Neutrophil (primary cell): Measurements from ENCODE around the gene GORAB.

ENCODE experiments used
- H3K27ac ChIP-seq: fragments of 200-600 bp; sonication (generic); 2 replicates; pipeline ENCODE4 v1.5.1; 2016; ENCODE audit warnings: mild to moderate bottlenecking, moderate library complexity
- H3K27me3 ChIP-seq: fragments of 200-600 bp; sonication (generic); 2 replicates; pipeline ENCODE4 v1.6.0; 2016; ENCODE audit warnings: mild to moderate bottlenecking
- H3K36me3 ChIP-seq: fragments of 200-600 bp; sonication (generic); 2 replicates; pipeline ENCODE4 v1.5.1; 2017
- H3K4me1 ChIP-seq, 2 experiments: fragments of 200-600 bp in 1 of 2; sonication (generic) in 1 of 2; 1 replicate in 1 of 2; 2 replicates in 1 of 2; pipeline versions ENCODE4 v1.5.1 to v1.6.1; 2013 to 2016; ENCODE audit warnings: low read depth in 1 of 2, low read length in 1 of 2, mild to moderate bottlenecking in 1 of 2, moderate library complexity in 1 of 2; ENCODE audit not compliant: control insufficient read depth in 1 of 2, insufficient read depth in 1 of 2
- H3K4me3 ChIP-seq, 2 experiments: fragments of 200-600 bp in 1 of 2; sonication (generic) in 1 of 2; 1 replicate in 1 of 2; 2 replicates in 1 of 2; pipeline ENCODE4 v1.5.1; 2013 to 2016; ENCODE audit warnings: low read depth in 1 of 2, low read length in 1 of 2, mild to moderate bottlenecking in 1 of 2, moderate library complexity in 1 of 2
- H3K9me3 ChIP-seq: fragments of 200-600 bp; sonication (generic); 2 replicates; pipeline ENCODE4 v1.5.1; 2016
- CTCF ChIP-seq: fragments of 200-600 bp; sonication (generic); IDR thresholded peaks from 2 replicates; pipeline ENCODE4 v1.5.1; 2016; ENCODE audit warnings: antibody characterized with exemption

The GORAB gene

GRCh38 chr1:170599033-170599432 is 67.1 kb downstream of the GORAB start:
- Histone ChIP-seq H3K9me3 (peaks cover 4% of the 10 kb centered on the region), H3K4me3 (no peak overlapping the region), H3K27ac (no peak overlapping the region), H3K4me1 (no peaks in the 10 kb centered on the region), H3K36me3 (no peaks in the 10 kb centered on the region), H3K27me3 (no peaks in the 10 kb centered on the region)
- TF ChIP-seq CTCF, result no peak

GRCh38 chr1:170601866-170602265 is 69.9 kb downstream of the GORAB start:
- H3K4me3 ChIP-seq, result no peak overlapping the region
- no peak overlapping the region for H3K27ac ChIP-seq
- no peak for TF ChIP-seq CTCF
- H3K9me3 ChIP-seq, result peaks cover 4% of the 10 kb centered on the region
- H3K36me3 ChIP-seq, result no peaks in the 10 kb centered on the region
- H3K27me3 ChIP-seq, result no peaks in the 10 kb centered on the region
- no peaks in the 10 kb centered on the region for H3K4me1 ChIP-seq
